GM18507 (cell line): ENCODE results near the gene PEPD.

Experiments used
- DNase-seq: peaks from one replicate; pipeline ENCODE4 v3.0.0; 2011; ENCODE audit warnings: low read depth; ENCODE audit not compliant: insufficient read length; ENCODE audit errors: extremely low spot score
- FAIRE-seq: peaks from 2 replicates; lab custom pipeline; 2011; peaks lifted over from hg19 to GRCh38; lab: Jason Lieb, UNC

Gene PEPD

DNA sequence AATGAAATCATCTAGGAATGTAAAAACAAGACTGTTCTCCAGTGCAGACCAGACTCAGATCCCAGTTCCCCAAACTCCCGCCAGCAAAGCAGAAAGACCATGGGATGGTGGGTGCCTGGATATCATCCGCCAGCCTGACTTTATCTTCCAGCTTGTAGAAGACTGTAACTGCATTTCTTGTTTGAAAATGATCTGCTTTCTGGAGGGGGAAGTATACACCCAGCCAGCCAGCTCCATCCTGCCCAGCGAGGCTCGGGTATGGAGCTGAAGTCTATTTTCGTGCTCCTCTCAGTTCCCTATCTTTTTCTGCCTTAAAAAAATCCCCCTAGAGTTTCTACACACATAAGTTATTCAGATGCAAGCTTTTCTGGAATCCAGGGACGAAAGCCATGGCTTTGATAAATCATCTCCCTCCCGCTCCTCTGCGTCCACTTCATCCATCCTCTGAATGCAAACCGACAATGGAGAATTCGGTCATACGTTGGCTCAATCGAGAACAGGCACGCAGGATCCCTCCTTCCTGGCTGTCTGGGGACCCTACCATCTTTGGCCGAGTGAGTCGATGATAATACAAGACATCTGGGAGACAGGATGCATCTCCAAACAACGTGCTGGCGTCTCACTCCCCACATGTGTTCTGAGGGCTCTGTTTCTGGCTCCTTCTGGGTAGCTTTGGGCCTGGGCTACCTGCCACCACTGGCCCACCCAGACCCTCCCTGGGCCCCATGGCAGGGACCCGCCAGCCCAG, 116.9 kb downstream of the PEPD start:
- DNase-seq (no peak), FAIRE-seq (no peak)

DNA sequence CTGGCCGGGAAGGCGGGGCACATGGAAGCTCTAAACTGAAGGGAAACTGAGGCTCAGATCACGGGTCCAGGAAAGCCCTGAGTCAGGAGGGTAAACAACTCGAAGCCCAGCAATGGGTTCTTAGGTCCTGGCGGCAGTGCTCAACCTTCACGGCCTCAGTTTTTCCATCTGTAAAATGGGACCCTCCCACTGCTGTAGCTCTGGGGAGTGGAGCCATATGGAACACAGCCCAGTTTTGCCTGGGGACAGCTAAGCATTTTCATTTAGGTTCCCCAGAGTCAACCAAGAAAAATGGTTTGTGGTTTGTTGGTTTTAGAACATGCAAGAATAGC, 117.7 kb downstream of the PEPD start:
- no peak for DNase-seq
- no peak for FAIRE-seq

DNA sequence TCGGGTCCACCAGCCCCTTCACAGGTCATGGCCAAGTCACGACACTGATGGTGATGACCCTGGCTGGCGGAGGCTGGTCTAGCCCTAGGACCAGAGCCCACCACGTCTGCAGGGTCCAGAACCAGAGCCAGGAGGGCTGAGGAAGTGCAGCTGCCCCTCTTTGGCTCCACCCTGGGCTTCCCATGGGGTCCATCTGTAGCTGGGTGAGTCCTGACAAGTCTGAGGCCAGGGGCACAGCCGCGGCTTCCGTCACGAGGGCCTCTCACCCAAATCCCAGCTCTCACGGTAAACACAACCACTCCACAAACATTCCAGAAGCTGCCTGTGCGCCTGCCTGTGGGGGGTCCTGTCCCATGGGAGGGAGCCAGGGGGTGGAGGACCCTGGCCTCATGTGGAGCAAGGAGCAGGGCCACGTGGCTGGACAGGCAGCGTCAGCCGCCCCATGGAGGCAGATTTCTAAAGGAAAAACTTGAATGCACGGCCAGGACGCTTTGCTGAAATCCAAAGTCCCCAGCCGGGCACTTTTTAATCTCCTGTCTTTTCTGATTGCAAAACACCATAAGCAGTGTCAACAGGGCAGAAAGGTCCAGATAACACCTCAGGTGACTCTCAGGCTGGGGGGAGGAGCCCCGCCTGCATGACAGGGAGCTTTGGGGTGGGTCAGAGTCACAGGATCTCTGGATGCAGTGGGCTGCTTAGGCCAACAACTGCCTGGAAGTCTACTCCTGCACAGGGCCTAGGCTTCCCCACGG, 118.2 kb downstream of the PEPD start:
- DNase-seq = no peak

DNA sequence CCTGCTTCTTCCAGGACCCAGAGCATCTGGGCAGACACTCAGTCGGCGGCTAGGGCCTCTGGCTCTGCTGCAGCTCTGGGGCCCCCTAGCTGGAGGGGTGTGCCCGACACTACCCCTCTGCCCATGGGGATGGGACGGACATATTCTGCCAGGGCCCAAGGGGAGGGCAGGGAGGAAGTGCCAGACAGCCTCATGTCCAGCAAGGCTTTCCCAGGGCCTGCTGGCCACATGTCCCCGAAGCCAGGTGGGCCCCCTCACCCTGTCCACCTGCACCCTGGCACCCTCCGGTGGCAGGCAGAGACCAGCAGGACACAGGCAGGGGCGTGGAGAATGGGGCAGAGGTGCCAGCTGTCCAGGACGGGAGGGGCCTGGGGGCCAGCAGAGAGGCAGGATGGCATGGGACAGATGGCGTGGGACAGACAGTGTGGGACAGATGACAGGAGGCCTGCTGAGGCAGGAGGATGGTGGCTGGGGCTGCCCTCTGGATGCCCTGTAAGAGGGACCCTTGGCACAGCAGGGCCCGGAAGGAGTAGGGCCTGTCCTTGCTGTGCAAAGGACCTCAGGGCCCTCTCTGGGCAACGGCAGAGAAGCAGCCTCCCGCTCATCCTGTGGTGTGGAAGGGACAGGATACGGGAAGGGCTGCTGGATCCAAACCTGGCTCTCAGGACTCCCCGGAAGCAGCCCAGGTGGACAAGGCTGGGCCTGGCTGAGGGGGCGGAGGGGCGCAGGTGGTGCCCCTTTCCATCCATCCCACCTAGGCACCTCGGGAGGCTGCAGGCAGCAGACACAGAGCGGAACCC, 119.0 kb downstream of the PEPD start:
- no peak for FAIRE-seq
- DNase-seq = no peak

More for the DNA sequence above, 118.2 kb downstream of the PEPD start:
- no peak for FAIRE-seq

DNA sequence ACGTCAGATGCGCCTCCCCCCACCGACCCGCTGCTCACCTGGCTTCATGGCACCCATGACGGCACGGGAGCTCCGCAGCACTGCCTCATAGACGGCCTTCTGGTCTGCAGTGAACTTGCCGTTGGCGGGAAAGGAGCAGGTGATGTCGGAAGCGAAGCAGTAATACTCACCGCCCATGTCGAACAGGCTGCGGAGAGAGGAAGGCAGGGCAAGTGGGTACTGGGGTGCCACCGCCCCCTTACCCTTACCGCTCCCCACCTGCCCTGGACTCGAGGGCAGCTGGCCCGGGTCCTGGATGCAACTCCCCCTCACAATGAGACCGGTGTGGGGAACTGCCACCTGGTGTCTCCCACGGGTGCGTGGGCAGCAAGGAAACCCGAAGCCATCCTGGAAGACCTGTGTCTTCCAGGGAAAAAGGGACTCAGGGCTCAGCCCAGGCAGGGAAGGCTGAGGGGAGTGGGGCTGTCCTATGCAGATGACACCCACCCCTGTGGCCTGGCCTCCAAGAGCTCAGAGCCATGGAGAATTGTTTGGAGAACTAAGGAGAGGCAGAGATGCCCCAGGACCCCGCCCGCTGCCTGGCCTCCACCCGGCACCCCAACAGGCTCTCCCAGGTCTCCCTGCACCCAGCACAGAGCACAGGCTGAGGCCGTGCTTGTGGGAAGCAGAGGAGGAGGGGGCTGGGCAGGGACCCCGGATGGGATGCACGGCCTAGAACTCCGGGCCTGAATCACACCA, 119.7 kb downstream of the PEPD start:
- DNase-seq (no peak), FAIRE-seq (no peak)

DNA sequence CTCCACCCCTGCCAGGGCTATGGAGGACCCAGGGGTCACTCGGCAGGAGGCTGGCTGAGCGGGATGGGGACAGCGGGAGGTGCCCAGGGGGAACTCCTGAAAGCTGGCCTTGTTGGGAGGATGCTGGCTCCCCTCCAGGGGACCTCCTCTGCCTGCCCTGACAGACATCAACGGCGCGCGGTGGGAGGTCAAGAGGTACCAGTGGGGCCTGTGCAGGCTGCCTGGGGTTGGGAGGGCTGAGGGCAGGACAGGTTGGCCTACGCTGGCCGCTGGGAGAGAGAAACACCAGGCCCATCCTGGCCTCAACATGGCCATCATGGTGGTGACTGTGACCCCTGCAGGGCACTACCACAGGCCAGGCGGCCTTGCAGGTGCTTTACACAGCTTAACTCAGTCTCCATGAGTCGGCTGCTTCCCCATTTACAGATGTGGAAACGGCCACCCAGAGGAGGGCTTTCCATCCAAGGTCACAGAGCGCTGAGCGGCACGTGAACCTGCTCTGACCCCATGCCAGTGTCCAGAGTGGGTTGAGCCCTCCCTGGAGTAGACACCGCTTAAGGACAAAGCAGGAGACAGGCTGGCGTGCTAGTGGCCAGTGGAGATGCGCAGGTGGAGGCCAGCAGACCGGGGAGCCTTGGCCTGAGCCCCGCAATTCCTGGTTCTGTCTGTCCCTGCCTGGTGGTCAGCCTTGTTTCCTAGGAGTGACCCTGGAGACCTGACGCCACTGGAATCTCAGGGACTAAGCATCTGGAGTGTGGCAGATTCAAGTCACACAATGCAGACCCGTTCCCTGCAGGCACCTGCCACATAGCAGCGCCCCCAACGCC, 120.5 kb downstream of the PEPD start:
- DNase-seq (no peak), FAIRE-seq (no peak)

DNA sequence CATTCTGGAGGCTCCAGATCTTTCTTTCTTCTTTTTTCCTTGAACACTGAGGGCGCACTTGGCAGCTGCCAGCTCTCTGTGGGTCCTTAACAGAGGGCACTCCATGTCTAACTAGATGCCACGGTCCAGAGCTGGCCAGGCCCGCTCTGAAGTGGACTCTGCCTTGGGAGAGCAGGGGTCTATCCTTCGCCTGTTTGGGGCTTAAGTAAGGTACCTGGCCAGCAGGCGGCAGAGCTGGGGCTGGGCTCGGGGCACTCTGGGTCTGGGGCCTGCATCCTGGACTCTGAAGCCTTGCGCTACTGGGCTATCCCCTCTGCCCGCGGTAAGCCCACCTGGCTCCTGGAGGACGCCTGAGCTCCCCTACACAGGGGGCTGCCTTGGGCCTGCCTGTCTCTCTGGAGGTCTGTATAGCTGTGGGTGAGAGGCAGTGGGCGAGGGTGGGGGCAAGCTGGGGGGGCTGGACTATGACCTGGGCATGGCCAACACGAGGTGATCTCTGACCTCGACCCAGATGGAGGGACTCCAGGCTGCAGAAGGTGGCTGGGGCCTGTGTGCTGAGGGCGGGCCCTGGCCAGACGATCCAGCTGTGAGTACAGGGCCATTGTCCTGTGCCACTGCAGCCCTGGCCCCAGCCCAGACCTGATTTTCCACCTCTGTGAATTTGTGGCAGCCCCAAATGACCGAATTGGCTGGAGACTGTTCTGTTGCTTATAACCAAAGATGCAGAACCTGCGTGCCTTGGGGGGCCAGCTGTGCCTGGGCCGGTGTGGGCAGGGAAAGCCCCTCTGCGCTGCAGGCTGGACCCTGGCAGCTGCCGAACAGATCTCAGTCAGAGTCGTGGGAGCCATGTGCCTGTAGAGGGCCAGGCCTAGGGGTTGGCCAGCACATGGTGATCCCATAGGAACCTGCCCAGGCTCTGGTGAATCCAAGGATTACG, 121.6 kb downstream of the PEPD start:
- FAIRE-seq (no peak), DNase-seq (no peak)

DNA sequence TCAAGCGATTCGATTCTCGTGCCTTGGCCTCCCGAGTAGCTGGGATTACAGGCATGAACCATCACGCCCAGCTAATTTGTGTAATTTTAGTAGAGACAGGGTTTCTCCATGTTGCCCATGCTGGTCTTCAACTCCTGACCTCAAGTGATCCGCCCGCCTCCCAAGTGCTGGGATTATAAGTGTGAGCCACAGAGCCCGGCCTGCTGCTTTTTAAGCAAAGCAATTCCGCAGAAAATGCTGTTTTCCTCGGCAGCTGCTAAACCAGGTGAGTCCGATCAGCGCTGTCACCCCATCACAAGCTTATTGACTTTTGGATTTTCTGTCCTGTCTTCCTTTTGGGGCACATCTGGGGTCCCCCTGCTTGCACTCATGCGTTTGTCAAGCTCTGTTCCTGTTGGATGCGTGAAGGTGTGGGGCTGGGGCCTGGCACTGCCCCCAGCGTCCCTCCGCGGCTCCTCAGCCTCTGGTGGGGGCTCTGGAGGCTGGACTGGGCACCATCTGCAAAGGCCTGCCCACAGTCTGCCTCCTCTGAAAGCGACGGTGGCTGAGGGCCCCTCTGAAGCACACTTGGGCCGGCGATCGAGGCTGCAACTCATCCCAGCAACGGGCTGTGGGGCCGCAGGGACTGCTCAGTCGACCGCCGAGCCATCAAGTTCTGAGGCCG, 122.4 kb downstream of the PEPD start:
- FAIRE-seq (no peak), DNase-seq (no peak)

DNA sequence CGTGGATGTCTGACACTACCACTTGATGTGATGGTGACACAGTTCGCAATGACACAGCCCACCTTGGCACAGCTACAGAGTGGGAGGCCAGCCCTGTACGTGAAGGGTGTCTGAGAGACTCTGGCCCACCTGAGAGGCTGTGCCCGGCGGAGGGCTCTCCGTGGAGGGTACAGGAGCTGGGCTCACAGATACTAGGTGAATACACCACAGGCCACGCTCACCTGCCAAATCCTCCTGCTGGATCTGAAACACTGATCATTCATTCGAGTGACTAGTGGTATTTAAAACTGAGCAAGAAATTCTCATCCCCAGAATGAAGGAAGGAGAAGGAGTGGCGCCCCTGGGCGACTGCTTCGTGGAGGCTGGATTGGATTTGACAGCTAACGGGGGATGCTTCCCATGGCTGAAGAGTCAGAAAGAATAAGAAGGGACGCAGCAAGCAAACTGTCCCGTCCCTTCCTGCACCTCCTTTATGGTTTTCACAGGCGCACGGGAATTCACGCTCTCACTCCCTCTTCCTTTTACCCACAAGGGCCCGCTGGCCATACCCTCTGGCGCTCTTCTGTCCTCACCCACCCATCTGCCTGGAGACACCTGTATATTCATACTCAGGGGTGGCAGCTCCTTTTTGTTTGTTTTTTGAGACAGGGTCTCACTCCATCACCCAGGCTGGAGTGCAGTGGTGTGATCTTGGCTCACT, 123.1 kb downstream of the PEPD start:
- no peak for FAIRE-seq

DNA sequence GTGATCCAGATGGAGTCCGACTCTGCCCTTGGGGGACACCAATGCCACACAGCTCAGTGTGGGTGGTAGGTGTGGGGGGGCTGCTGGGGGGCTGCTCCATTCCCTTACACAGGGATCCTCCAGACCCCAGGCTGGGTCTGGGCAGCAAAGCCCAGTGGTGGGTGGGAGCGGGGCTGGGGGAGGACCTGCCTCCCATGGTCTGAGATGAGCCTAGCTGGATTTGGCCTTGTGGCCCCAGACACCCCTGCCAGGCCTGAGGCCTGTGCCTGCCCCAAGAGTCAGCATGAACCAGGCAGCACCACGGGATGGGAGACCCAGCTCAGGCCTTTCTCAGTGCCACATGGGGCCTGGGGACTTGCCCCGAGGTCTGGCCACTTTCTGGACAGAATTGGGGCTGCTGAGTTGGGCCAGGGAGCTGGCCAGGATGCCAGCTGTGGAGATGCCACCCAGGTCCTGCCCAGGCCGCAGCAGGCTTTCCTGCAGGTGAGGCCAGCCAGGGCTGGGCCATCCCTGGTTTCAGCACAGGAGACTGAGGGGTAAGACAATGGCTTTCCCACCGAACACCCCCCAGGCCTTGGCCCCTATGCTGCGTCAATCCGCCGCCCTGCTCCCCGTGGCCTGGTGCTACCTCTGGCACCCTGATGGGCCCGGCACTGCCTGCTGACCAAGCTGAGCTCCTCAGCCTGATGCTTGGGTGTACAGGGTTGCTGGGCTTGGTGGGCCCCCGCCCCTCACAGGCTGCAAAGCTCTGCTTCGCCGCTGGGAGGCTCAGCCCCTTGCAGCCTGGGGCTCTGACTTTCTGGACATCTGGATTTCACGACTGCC, 123.8 kb downstream of the PEPD start:
- no peak for FAIRE-seq
- DNase-seq = no peak

More for the DNA sequence above, 123.1 kb downstream of the PEPD start:
- DNase-seq = no peak

DNA sequence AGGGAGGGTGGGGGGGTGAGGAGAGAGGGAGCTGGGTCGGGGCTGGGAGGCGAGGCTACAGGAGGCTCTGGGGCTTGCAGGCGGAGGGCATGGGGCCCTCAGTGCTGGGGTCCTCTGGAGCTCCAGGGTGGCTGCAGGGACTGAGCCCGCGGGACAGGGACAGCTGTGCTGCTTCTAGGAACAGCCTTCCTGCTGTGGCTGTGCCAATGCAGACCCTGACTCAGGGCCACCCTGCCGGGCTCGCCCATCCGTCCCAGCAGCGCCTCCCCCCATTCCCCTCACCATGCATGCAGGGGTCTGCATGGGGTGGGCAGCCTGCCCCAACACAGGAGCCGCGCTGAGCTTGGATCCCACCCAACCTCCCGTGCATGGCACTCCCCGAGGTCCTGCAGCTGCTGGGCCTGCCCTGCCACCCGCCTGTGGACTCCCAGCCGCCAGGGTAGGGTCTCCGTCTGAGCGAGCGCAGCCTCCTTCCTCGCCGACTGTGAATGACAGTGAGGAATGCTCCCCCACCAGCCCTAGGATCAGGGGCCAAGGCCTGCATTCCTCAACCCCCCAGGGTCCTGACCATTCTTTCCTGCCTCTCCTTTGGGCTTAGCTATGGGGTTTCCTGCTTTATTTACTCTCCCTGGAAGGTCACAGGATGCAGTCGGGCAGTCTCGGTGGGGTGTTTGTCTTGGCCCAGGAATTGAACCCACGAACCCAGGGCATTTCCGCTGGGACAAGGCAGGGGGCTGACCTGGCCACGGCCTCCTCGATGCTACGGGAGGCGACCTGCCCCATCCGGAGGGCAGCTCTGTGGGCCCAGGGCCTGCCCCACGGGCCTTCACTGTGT, 124.7 kb downstream of the PEPD start:
- no peak for FAIRE-seq
- no peak for DNase-seq

DNA sequence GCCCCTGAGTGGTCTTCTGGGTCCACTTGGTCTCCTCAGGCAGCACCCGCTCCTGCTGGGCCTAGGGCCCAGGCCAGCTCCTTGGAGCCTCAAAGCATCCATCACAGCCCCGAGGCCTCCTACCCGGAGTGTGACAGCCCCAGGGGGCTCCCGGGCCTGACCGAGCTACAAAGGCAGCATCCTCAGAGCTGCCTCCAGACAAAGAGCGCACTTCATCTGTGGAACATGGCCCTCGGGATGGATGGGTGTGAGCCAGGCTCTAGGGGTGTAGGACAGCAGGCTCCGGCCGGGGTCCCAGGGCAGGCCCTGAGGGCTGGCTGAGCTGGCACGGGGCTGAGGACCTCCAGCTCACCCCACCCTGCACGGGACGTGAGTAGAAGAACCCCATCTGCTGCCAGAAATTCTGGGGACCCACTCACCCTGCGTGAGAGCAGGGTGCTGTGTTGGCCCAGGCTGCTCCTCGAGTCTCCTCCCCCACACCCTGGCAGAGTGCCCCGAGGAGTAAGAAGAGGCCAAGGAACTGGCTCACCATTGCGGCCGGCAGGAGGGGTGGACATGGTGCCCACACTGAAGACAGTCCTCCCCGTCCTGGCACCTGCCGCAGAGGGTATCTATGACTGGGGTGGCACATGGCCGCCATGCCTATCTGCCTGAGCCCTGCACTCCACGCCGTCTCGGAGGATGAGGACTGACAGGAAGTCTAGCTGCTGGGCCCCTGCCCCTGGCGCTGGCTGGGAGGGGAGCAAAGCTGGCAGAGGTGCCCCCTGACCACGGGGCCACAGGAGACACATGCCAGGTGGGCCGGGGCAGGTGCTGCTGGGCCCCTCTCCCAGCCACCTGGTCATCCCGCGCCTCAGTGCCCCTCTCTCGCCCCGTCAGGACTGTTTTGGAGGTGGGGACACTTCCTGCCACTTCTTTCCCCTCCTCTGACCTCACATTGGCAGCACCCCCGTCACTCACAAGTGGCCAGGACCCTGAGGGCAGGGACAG, 125.7 kb downstream of the PEPD start:
- FAIRE-seq (no peak), DNase-seq (no peak)

DNA sequence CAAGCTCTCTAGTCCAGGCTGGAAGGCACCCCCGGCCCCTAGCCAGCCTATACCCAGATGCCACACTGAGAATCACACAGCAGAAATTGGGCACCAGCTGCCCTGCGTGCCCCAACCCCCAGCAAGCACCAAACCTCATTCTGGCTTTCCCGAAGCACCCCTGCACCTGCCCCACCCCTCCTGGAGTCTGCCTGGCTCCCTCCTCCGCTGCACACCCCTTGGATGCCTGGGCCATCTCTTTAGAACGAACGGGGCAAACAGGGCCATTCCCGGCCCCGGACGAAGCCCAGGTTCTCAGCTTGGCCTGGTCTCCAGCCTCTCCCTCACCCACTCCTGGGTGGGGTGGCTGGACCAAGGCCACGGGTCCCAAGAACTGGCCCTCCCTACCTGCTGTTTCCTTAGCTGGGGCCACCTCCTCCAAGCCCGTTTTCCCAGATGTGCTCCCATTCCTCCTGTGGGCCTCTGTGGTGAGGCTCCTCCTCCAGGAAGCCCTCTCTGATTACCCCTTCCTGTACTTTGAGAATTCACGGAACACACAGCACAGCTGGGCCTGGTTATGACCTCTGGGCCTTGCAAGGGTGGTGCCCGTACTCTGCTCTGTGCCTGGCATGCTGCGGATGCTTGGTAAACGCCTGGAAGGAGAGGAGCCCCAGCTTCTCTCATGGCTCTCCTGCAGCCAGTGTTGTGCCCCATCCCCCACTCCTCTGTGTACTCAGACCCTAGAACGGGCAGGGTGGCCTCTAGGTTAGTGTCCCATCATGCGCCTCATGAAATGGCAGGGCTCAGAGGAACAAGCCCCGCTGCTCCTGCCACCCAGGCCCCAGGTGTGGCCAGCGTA, 126.6 kb downstream of the PEPD start:
- no peak for FAIRE-seq
- no peak for DNase-seq
